Astrocyte of the hippocampus (primary cell): Measurements from ENCODE around the gene HRC.
"Not testable (repeated sequence)": the region's sequence is repeated elsewhere in the genome, so short reads cannot be mapped to it uniquely, and the experiment has no call there.

Source experiments
- DNase-seq: peaks from one replicate; pipeline ENCODE4 v3.0.0; 2011; ENCODE audit warnings: low read depth, low spot score

Gene HRC

GRCh38 chr19:49135686-49136085 is 19.5 kb downstream of the HRC start:
- no peak for DNase-seq

GRCh38 chr19:49133621-49134454 is 21.4 kb downstream of the HRC start:
- peak; percentile 39 for DNase-seq

- DNase-seq: no peak
Observed at GRCh38 chr19:49132974-49133609, 22.1 kb downstream of the HRC start.

- no peak for DNase-seq
Observed at GRCh38 chr19:49130325-49130724, 24.9 kb downstream of the HRC start.

- no peak for DNase-seq
Observed at GRCh38 chr19:49129238-49129583, 26.0 kb downstream of the HRC start.

- no peak for DNase-seq
Observed at GRCh38 chr19:49128545-49129237, 26.5 kb downstream of the HRC start.

- peak; percentile 98 for DNase-seq
Observed at GRCh38 chr19:49127674-49128544, 27.3 kb downstream of the HRC start.

- DNase-seq: not testable (repeated sequence)
Observed at GRCh38 chr19:49127225-49127624, 28.0 kb downstream of the HRC start.

GRCh38 chr19:49126575-49126974 is 28.6 kb downstream of the HRC start:
- no peak for DNase-seq

GRCh38 chr19:49125025-49125731 is 30.0 kb downstream of the HRC start:
- DNase-seq: no peak

GRCh38 chr19:49123285-49123684 is 31.9 kb downstream of the HRC start:
- DNase-seq: not testable (repeated sequence)

GRCh38 chr19:49121841-49122240 is 33.4 kb downstream of the HRC start:
- not testable (repeated sequence) for DNase-seq

GRCh38 chr19:49120868-49121267 is 34.3 kb downstream of the HRC start:
- DNase-seq: no peak

- no peak for DNase-seq
Observed at GRCh38 chr19:49120325-49120683, 34.9 kb downstream of the HRC start.

- DNase-seq: peak; percentile 89
Observed at GRCh38 chr19:49119411-49120324, 35.5 kb downstream of the HRC start, which contains the start of gene PPFIA3. Gene PPFIA3, plus strand, starts transcription at chr19:49119544. Its CDS starts 8,330 bp downstream, at chr19:49127874.

- peak; percentile 98 for DNase-seq
Observed at GRCh38 chr19:49118565-49119410, 36.4 kb downstream of the HRC start, which contains the start of gene C19orf73. Gene C19orf73, minus strand, starts transcription at chr19:49119143. Its CDS starts 121 bp downstream, at chr19:49119022.

GRCh38 chr19:49117677-49118564 is 37.3 kb downstream of the HRC start:
- no peak for DNase-seq

GRCh38 chr19:49116544-49116943 is 38.7 kb downstream of the HRC start:
- DNase-seq: no peak
